Gastrocnemius medialis (tissue), 4 donors: ENCODE results near the gene BCAR1. TPM values are rescaled to one million over a fixed set of nuclear protein-coding genes. Genes with fewer than 3 reads are reported as not detected.
A peak's percentile ranks its signal among the peaks of the same experiment; 100 is the strongest.

Experiments
- ATAC-seq, 2 donors: fragments of 150-250 bp; one replicate each; pipeline ENCODE4 v1.9.1; 2016
- DNase-seq, 2 donors: peaks; one replicate each; pipeline ENCODE4 v3.0.0-alpha.2; 2019
- H3K27ac ChIP-seq, 4 donors: fragments of 200-600 bp; sonication (generic); 1 replicate in 1 of 4; 2 replicates in 3 of 4; pipeline ENCODE4 v1.5.1; 2016 to 2018; ENCODE audit warnings: mild to moderate bottlenecking in 2 of 4, moderate library complexity in 1 of 4
- H3K27me3 ChIP-seq, 3 donors: fragments of 200-600 bp; sonication (generic) in 2 of 3; 1 replicate in 1 of 3; 2 replicates in 2 of 3; pipeline versions ENCODE4 v1.5.1 to v1.6.0; 2016 to 2019; ENCODE audit warnings: mild to moderate bottlenecking in 1 of 3, moderate library complexity in 1 of 3
- H3K36me3 ChIP-seq, 2 donors: fragments of 200-600 bp; sonication (generic) in 1 of 2; one replicate each; pipeline ENCODE4 v1.5.1; 2017 to 2018
- H3K4me1 ChIP-seq, 2 donors: fragments of 200-600 bp; sonication (generic) in 1 of 2; one replicate each; pipeline ENCODE4 v1.5.1; 2016 to 2017; ENCODE audit warnings: mild to moderate bottlenecking in 2 of 2
- H3K4me3 ChIP-seq, 4 donors: fragments of 200-600 bp; sonication (generic) in 3 of 4; 1 replicate in 1 of 4; 2 replicates in 3 of 4; pipeline ENCODE4 v1.5.1; 2016 to 2019; ENCODE audit warnings: mild to moderate bottlenecking in 2 of 4
- H3K9me3 ChIP-seq, 3 donors: fragments of 200-600 bp; sonication (generic) in 2 of 3; 1 replicate in 1 of 3; 2 replicates in 2 of 3; pipeline ENCODE4 v1.5.1; 2016 to 2019
- CTCF ChIP-seq, 5 experiments: fragments of 450-650 bp in 3 of 5; fragments of 200-600 bp in 2 of 5; sonication (generic) in 2 of 5; IDR thresholded peaks in 4 of 5; conservative IDR thresholded peaks in 1 of 5; 1 replicate in 4 of 5; 2 replicates in 1 of 5; pipeline ENCODE4 v1.5.1; 2016 to 2019; ENCODE audit warnings: antibody characterized with exemption in 5 of 5, mild to moderate bottlenecking in 3 of 5, moderate library complexity in 3 of 5
- POLR2A ChIP-seq, 2 donors: fragments of 450-650 bp; IDR thresholded peaks; one replicate each; pipeline ENCODE4 v1.6.1; 2017; ENCODE audit warnings: antibody characterized with exemption in 2 of 2, mild to moderate bottlenecking in 2 of 2, moderate library complexity in 2 of 2
- in situ Hi-C, 4 donors: fragments of 200-750 bp; cut with MboI; loops; one replicate each; pipeline versions ENCODE4 v1.15.0 to v1.8.0; 2017; ENCODE audit warnings: low sequenced_read_pairs in 4 of 4
- intact Hi-C: fragments of 100-400 bp; cut with DNase I; formaldehyde crosslinking; loops from one replicate; pipeline ENCODE4 v1.15.1; 2023; ENCODE audit warnings: low total_unique reads
- total RNA-seq, 4 donors: library from RNA; depleted of rRNA; stranded (reverse); fragments of >200 nt; gene quantifications; one replicate each; pipeline versions ENCODE4 v1.1.0 to v1.2.3, GENCODE V29; 2016

The BCAR1 gene
- total RNA-seq, 4 donors from 2014 or later, result 101 to 153 (median 145) TPM

- Histone ChIP-seq H3K4me1 (peaks cover 82 to 90% of the 10 kb centered on the region in 2 donors), H3K9me3 (no peaks in the 10 kb centered on the region), H3K36me3 (no peaks in the 10 kb centered on the region), H3K27me3 (no peaks in the 10 kb centered on the region), H3K4me3 (peak overlapping the region; percentile 75 to 91 (median 88)), H3K27ac (peak overlapping the region; percentile 97 to 99 (median 98))
- in situ Hi-C loops (no loop called here), intact Hi-C loops (no loop called here)
- DNase-seq, result no peak
- TF ChIP-seq POLR2A (IDR thresholded peaks at IDR 0.05), result no peak
- TF ChIP-seq CTCF (IDR thresholded peaks at IDR 0.05 in 4 of 5, conservative IDR thresholded peaks at IDR 0.05 in 1 of 5), result no peak
- no peak for ATAC-seq
Measured at GRCh38 chr16:75249441-75249840, 2.0 kb downstream of the BCAR1 start.

DNA sequence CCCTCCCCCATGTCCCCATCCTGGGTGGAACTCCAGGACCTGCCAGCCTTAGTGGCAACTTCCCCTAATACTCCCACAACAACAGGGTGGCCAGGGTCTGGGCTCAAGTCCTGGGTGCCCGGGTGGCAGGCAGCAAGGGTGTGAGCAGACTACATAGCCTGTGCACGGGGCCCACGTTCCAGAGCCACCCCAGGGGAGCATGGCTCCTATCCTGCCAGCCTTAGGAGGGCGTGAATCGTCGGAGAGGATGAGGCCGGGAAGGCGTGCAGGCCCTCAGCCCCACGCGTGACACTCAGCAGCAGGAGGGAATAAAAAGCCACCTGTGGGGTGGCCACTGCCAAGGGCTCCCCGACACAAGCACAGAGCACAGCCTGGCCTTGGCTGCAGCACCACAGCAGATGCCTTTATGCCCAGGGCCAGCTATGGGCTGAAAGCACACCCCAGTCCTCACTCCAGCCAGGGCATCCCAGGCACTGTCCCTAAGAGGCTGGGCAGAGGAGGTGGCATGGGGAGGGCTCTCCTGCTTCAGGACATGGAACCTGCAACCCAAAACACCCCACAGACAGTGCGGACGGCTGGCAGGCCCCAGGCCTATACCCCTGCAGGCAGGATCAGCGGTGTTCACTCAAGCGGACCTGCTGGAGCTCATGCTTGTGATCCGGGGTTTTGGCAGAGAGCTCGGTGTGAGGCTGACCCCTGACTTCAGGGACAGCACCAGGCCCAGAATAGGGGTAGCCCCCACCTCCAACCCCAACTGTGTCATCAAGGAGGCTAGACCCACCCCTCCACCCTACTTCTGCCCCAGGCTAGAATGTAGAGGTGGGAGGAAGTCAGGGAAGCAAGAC, 2.7 kb downstream of the BCAR1 start:
- Histone ChIP-seq H3K9me3 (no peaks in the 10 kb centered on the region), H3K27ac (peak overlapping the region; percentile 97 to 99 (median 98)), H3K36me3 (no peaks in the 10 kb centered on the region), H3K4me3 (peak overlapping the region in 2 of 4 donors; percentile 89 to 91), H3K4me1 (peaks cover 82 to 90% of the 10 kb centered on the region in 2 donors), H3K27me3 (no peaks in the 10 kb centered on the region)
- intact Hi-C loops, result no loop called here
- TF ChIP-seq POLR2A (IDR thresholded peaks at IDR 0.05) (no peak), CTCF (IDR thresholded peaks at IDR 0.05 in 4 of 5, conservative IDR thresholded peaks at IDR 0.05 in 1 of 5) (no peak)
- ATAC-seq, result no peak
- DNase-seq, result no peak
- in situ Hi-C loops, result no loop called here

GRCh38 chr16:75248142-75248535, 3.3 kb downstream of the BCAR1 start:
- no peak for DNase-seq
- Histone ChIP-seq H3K27me3 (no peaks in the 10 kb centered on the region), H3K4me1 (peaks cover 82 to 90% of the 10 kb centered on the region in 2 donors), H3K9me3 (no peaks in the 10 kb centered on the region), H3K36me3 (no peaks in the 10 kb centered on the region), H3K4me3 (peak overlapping the region in 2 of 4 donors; percentile 2 to 15), H3K27ac (peak overlapping the region; percentile 97 to 99 (median 98))
- TF ChIP-seq POLR2A (IDR thresholded peaks at IDR 0.05) (no peak), CTCF (IDR thresholded peaks at IDR 0.05 in 4 of 5, conservative IDR thresholded peaks at IDR 0.05 in 1 of 5) (no peak)
- intact Hi-C loops (no loop called here), in situ Hi-C loops (no loop called here)
- no peak for ATAC-seq

DNA sequence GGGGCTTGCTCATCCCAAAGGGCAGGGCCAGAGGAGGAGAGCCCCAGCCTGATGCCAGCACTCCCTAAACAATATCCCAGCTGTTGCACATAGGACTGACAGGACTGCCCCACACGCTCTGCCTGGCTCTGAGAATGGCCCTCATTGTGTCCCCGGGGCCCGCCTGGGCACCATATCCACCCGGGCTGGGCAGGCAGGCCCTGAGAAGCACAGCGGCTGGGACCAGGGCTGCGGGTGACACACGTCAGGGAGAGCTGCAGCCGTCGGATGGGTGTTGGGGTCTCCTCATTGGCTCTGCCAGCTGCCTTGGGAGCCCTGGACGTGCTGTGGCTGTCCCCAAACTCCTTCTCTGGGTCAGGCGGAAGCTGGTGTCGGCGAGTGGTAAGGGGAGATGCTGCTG, 4.2 kb downstream of the BCAR1 start:
- no peak for TF ChIP-seq CTCF (IDR thresholded peaks at IDR 0.05 in 4 of 5, conservative IDR thresholded peaks at IDR 0.05 in 1 of 5)
- H3K4me3 ChIP-seq, result no peak overlapping the region
- in situ Hi-C loops, result no loop called here
- H3K4me1 ChIP-seq, result peaks cover 74 to 82% of the 10 kb centered on the region in 2 donors
- H3K36me3 ChIP-seq, result peaks cover 0 to 7% of the 10 kb centered on the region in 2 donors
- no peaks in the 10 kb centered on the region for H3K9me3 ChIP-seq
- DNase-seq (no peak), ATAC-seq (no peak)
- H3K27me3 ChIP-seq, result no peaks in the 10 kb centered on the region
- intact Hi-C loops, result no loop called here
- peak overlapping the region; percentile 97 to 99 (median 98) for H3K27ac ChIP-seq
